CD1c-positive myeloid dendritic cell (primary cell): ENCODE data around the gene PTPN5.
"Not testable (repeated sequence)": the region's sequence is repeated elsewhere in the genome, so short reads cannot be mapped to it uniquely, and the experiment has no call there.

Experiments
- DNase-seq: peaks from one replicate; pipeline ENCODE4 v3.0.0-alpha.2; 2016; ENCODE audit errors: extremely low spot score

PTPN5 gene

GRCh38 chr11:18791207-18791968 is at the start of gene PTPN5:
Gene PTPN5 (minus strand): TSS chr11:18791798. CDS start chr11:18771958, 19,840 bp downstream.
- no peak for DNase-seq

DNA sequence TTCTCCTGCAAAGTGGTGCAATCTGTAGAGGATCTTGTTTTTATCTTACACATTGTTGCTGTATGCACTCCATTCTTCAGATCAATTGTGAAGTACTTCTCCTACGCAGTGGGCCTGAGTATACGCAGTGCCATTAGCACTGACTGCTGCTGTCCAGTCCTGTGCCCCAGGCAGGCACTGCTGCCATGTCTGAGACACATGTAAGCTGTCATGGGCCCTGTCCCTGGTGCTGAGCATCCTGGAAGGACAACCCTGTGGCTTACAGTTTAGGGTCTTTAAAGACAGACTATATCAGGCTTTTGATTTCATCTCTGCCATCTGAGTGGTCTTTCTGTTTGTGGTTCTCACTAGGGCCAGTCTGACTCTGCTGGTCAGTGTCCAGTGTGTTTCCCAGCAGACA is 44.8 kb upstream of the PTPN5 start:
- DNase-seq, result no peak

DNA sequence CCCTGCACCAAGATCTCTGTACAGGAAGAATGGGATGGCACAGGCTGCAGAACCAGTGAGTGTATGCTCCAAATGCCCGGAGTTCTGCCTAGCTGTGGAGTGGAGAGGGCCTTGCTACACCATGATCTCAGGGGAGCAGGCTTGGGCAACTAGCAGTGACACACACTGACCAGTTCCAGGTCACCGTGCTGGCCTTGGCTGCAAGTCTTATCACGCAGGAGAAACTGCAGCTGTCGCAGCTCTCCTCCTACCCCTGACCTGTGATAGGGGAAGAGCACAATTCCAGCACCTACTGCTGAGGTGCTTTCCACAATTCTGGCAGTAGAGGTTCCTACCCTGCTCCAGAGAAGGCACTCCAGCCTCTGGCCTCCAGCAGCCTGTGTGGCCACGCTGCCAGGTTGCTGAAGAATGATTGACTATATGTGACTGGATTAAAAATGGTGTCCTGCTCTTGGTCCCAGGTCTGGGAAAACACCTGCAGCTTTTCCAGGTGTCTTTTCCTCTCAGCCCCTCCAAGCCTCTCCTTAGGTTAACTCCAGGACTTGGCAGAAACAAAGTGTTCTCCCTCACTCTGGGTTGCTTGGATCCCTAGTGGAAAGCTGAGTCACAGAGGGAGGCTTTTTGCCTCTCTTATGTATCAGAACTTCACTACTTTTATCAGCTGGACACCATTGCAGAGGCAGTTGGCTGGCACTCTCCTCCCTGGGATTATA is 43.3 kb upstream of the PTPN5 start:
- no peak for DNase-seq

DNA sequence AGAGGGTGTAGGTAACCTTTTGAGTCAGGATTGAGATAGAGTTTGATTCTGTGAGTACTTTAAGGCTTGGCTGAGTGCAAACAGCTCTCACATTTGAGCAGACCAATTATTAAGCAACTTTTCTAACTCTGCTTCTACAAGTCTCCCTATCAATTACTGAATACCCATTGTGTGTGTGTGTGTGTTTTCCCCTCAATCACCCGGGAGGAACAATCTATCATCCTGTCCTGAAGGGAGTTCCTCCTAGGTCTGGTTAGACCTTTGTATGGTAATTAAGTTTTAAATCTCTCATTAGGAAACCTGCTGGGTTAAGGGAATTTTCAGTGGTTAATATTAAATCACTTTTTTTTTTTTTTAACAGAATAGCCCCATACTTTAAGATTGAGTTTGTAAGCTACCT is 28.6 kb upstream of the PTPN5 start:
- DNase-seq, result not testable (repeated sequence)

- no peak for DNase-seq
These were observed 12.8 kb upstream of the PTPN5 start for GRCh38 chr11:18804199-18804999.

DNA sequence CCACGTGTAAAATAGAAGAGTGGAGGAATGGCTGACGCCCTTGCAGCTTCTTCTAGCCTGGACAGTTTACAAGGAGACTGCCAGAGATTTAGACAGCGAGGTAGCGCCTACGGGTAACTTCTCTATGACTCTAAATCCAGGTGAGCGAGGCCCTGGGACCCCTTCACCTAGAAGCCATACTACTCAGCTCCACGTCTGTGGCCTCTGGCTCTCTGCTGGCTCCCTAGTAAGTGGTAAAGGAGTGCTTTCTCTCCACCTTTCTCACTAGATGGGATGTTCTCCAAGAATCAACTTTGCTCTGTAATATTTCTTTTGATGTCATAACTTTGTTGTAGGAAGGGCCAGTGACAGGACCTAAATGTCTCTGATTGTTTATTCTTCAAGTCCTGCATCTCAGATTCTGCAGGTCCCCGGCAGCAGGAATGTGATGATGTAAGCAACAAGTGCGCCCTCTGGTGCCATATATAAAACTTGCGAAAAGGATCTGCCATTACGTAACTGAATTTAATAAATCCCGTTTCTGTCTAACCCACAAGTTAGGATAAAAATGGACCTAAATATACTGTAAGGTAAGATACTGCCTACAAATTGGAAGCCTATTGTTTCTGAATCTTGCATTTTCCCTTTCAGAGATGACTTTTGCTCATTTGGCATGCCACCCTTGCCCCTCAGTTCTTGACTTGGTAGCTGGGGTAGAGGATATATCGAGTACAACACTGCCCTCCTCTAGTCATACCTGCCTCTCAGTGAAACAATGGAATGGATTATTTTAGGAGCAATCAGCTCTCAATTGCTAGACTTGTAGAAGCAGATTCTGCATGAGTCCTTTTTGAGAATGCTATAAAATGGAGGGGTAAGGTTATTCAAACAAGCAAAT is 11.0 kb upstream of the PTPN5 start:
- peak; percentile 61 for DNase-seq

GRCh38 chr11:18798799-18799469 is 7.3 kb upstream of the PTPN5 start:
- peak; percentile 4 for DNase-seq

GRCh38 chr11:18794956-18795355 is 3.4 kb upstream of the PTPN5 start:
- DNase-seq, result no peak

GRCh38 chr11:18792827-18793226 is 1.2 kb upstream of the PTPN5 start:
- DNase-seq, result no peak

GRCh38 chr11:18791969-18792628 is 501 bp upstream of the PTPN5 start:
- DNase-seq, result no peak

- no peak for DNase-seq
These were observed 753 bp downstream of the PTPN5 start for GRCh38 chr11:18790883-18791206.

GRCh38 chr11:18789942-18790341 is 1.7 kb downstream of the PTPN5 start:
- no peak for DNase-seq

- DNase-seq, result no peak
These were observed 6.2 kb downstream of the PTPN5 start for GRCh38 chr11:18785411-18785810.

DNA sequence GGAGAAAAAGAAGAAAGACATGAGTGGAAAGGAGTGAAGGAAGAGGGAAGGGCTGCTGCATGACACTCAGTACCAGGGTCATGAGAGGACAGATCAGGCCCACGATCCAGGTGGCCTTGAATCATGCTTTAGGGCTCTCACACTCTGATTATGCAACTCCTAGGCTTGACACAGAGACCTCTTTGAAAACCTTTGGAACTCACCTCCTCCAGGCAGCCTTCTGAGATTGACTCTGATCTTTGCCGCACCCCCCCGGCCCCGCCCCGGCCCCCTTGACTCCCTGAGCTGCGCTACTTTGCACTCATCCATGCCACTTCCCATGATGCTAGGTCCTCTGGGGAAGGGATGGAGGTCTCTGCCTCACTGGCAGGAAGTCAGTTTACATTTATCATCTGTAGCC is 10.7 kb downstream of the PTPN5 start:
- DNase-seq, result no peak

DNA sequence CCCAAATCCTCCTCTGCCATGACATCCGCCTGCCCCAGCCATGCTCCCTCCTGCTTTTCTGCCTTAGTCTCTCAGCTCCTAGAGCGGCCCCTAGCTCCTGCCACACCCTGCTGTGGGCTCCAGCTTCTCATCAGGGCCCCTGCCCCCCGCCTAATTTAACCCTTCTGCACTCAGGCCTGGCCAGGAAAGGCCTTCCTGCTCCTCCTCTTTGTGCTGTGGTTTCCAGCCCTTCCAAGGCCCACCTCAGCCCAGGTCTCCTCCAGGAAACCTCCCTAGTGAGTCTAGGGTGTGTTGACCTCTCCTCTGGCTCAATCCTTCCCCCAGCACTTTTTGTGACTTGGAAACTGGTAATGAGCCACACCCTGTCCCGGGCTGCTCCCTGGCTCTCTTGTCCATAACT is 11.3 kb downstream of the PTPN5 start:
- no peak for DNase-seq

DNA sequence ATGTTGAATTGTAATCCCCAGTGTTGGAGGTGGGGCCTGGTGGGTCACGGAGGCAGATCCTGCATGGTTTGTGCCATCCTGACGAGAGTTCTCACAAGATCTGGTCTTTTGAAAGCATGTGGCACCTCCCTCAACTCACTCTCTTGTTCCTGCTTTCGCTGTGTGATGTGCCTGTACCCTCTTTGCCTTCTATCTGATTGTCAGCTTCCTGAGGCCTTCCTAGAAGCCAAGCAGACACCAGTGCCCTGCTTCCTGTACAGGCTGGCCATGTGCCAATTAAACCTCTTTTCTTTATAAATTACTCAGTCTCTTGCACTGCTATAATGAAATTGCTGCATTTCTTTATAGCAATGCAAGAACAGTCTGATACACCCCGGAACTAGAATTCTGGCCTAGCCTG is 13.1 kb downstream of the PTPN5 start:
- DNase-seq, result no peak

- no peak for DNase-seq
These were observed 15.3 kb downstream of the PTPN5 start for GRCh38 chr11:18776324-18776723.

DNA sequence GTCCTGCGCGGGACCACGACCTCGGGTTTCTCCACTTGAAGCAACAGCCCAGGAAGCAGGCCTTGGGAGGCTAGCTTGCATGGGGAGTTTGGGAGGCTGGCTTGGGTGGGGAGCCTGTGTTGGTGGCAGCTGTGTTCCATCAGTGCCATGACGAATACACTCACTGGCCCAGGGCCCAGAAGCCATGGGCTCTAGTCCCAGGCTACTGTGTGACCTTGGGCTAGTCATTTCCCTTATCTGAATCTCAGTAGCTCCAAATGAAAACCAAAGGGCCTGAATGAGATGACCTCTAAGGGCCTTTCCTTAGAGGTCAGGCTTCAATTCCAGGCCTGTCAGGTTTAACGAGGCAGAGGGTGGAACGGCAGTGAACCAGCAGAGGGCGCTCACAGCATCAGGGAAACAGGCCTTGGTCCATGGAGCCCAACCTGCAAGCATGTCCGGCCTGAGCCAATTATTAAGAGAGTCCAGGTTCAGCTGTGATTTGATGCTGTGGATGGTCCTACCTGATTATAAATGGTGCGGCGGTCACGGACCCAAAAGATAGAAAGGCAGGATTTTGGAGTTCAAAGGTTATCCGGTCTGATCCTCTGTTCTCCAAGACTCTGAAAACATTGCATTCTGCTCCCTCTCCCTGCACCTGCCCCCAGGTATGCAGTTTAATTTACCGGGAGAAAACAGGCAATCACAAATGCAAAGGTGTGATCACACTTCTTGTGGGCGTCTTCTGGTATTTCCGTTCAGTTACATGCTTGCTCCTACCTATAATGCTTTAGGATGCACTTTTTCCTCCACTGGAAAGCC is 15.9 kb downstream of the PTPN5 start:
- peak; percentile 66 for DNase-seq

GRCh38 chr11:18774801-18775200 is 16.8 kb downstream of the PTPN5 start:
- no peak for DNase-seq

DNA sequence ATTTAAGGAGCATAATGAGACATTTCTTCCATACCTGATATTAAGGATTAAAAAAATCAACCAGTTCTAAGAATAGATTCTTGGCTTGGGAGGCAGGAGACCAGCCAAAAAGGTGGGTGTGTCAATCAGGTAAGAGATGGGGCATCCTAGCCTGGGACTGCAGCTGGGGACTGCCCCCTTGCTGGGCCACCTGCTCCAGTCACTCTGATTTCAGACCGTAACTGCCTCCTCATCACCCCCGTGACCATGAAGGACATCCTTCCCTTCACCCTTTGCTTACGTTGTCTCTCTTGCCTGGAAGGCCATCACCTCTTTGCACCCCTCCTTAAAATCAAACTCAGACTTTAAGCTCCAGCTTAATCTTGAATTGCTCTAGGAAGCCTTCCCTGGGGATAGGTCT is 17.9 kb downstream of the PTPN5 start:
- DNase-seq, result no peak
